GM23338 (cell line): Measurements from ENCODE around the gene UQCRH.
"Not testable (repeated sequence)": the region's sequence is repeated elsewhere in the genome, so short reads cannot be mapped to it uniquely, and the experiment has no call there.

Experiments
- CTCF ChIP-seq, 2 experiments: fragments of 200-600 bp in 1 of 2; sonication (generic) in 1 of 2; conservative IDR thresholded peaks; 2 replicates each; pipeline versions ENCODE4 v1.5.1 to v1.6.1; 2016 to 2017; ENCODE audit warnings: antibody characterized with exemption in 2 of 2, low read depth in 2 of 2, mild to moderate bottlenecking in 2 of 2, moderate library complexity in 1 of 2
- EZH2 ChIP-seq: fragments of 200-600 bp; sonication (generic); IDR thresholded peaks from one replicate; pipeline ENCODE4 v1.8.0; 2017; ENCODE audit warnings: antibody characterized with exemption, mild to moderate bottlenecking, low read depth; ENCODE audit not compliant: unreplicated experiment
- EZH2phosphoT487 ChIP-seq: fragments of 200-600 bp; sonication (generic); IDR thresholded peaks from one replicate; pipeline ENCODE4 v1.8.1; 2018; ENCODE audit warnings: antibody characterized with exemption; ENCODE audit not compliant: unreplicated experiment
- JUNB ChIP-seq: IDR thresholded peaks from one replicate; pipeline ENCODE4 v1.6.1; 2016; ENCODE audit warnings: antibody characterized with exemption; ENCODE audit not compliant: unreplicated experiment
- POLR2AphosphoS5 ChIP-seq: IDR thresholded peaks from 2 replicates; pipeline ENCODE4 v1.6.1; 2016; ENCODE audit warnings: antibody characterized with exemption, low read depth
- REST ChIP-seq: IDR thresholded peaks from one replicate; pipeline ENCODE4 v1.6.1; 2018; ENCODE audit warnings: antibody characterized with exemption; ENCODE audit not compliant: unreplicated experiment
- ZNF114 ChIP-seq: fragments of 250-450 bp; sonication (Bioruptor Pico); IDR thresholded peaks from 2 replicates; pipeline ENCODE4 v1.5.0; 2020; ENCODE audit warnings: mild to moderate bottlenecking, moderate library complexity

- not testable (repeated sequence) for TF ChIP-seq EZH2; EZH2phosphoT487; CTCF (conservative IDR thresholded peaks at IDR 0.05; ENCODE audit: low read depth in 2 of 2); POLR2AphosphoS5; REST; JUNB; ZNF114 (CRISPR knock-in tag)
Measured at GRCh38 chr1:46329807-46330206, 26.3 kb downstream of the UQCRH start.
